ENCODE data around the gene OTULIN.

OTULIN gene

DNA sequence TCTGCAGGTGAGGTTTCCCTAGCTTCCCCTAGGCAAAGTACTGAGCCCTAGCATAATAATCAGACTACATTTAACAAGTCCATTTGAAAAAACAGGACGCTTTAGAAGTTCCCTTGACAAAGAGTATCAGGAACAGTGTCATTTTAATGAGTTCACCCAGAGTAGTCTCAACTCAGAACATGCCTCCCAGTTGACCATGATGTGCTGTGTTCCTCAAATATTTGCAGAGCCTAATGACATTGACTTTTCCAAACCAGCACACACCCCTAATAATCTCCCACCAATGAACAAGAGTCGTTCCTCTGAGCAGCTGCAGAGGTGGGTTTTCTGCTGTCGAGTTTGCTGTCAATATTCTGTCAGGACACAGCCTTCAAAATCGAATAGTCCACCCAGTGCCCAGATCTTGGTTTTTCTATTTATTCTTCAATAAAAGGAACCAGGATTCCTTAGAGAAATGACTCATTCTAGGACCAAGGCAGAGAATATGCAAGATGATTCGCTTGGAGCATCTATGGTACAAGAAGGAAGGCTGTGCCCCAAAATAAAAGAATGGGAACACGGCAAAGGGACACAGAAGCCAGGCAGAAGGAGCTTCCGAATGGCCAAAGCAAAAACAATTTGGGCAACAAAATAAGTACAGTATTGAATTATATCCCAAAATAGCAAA lies 57.6 kb downstream of the OTULIN start:
- DNase-seq (ENCODE audit: low read depth): peak; percentile 43
- TF ChIP-seq, protein P1, sequence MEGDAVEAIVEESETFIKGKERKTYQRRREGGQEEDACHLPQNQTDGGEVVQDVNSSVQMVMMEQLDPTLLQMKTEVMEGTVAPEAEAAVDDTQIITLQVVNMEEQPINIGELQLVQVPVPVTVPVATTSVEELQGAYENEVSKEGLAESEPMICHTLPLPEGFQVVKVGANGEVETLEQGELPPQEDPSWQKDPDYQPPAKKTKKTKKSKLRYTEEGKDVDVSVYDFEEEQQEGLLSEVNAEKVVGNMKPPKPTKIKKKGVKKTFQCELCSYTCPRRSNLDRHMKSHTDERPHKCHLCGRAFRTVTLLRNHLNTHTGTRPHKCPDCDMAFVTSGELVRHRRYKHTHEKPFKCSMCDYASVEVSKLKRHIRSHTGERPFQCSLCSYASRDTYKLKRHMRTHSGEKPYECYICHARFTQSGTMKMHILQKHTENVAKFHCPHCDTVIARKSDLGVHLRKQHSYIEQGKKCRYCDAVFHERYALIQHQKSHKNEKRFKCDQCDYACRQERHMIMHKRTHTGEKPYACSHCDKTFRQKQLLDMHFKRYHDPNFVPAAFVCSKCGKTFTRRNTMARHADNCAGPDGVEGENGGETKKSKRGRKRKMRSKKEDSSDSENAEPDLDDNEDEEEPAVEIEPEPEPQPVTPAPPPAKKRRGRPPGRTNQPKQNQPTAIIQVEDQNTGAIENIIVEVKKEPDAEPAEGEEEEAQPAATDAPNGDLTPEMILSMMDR (conservative IDR thresholded peaks at IDR 0.05; ENCODE audit: control insufficient read depth, insufficient read depth, low read depth, low read length): no peak
- no peak overlapping the region for H3K4me3 ChIP-seq (ENCODE audit: control insufficient read depth, low read depth, low read length)

DNA sequence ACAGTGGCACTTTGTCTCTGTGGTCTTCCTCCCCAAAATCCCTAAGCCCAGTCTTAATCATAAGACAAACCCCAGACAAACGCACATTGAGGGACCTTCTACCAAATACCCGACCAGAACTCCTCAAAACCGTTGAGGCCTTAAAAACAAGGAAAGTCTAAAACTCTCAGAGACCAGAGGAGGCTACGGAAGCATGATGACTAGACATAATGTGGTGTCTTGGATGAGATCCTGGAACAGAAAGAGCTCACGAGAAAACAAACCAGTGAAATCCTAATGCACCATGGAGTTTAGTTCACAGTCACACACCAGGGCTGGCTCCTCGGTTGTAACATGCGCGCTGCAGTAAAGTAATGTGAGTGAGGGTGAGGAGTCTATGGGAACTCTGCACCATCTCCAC lies 58.4 kb downstream of the OTULIN start:
- no peak for DNase-seq (ENCODE audit: low read depth)
- no peak overlapping the region for H3K4me3 ChIP-seq (ENCODE audit: control insufficient read depth, low read depth, low read length)
- TF ChIP-seq, protein P1 (conservative IDR thresholded peaks at IDR 0.05; ENCODE audit: control insufficient read depth, insufficient read depth, low read depth, low read length): no peak

DNA sequence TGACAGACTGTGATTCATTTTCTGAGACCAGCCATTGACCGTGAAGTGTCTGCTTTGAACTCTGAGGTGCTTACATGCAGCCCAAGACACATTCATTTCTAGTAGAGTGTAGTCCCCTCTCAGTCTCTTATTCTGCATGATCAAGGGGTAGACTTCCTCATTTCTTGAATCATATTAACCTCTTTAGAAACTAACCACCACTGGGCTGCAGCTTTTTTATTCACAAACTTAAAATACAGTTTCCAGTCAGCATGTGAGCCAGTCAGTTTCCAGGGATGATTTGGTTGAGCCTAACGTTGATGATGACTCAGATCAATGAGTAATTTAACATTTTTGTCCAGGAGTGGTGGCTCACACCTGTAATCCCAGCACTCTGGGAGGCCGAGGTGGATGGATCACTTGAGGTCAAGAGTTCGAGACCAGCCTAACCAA lies 59.2 kb downstream of the OTULIN start:
- peak; percentile 41 for DNase-seq (ENCODE audit: low read depth)
- no peak overlapping the region for H3K4me3 ChIP-seq (ENCODE audit: control insufficient read depth, low read depth, low read length)
- TF ChIP-seq, protein P1 (conservative IDR thresholded peaks at IDR 0.05; ENCODE audit: control insufficient read depth, insufficient read depth, low read depth, low read length): no peak

DNA sequence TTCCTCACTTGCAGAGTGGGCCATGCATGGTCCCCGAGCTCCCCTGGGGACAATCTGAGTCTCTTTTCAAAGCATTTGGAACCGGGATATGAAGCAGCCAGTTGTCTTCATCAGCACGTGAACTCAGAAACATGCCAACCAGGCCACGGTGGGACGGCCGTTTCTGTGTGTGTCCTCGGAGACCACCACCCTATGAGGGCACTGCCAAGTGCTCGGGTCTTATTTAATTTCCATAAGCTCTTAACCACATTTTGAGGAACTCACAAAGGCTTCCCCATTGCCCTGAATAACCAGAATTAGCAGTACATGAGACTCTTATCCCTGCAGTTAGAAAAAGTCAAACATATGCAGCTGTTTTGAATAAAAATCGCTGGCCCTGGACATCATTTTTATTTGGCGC lies 60.1 kb downstream of the OTULIN start:
- no peak for DNase-seq (ENCODE audit: low read depth)
- no peak overlapping the region for H3K4me3 ChIP-seq (ENCODE audit: control insufficient read depth, low read depth, low read length)
- TF ChIP-seq, protein P1 (conservative IDR thresholded peaks at IDR 0.05; ENCODE audit: control insufficient read depth, insufficient read depth, low read depth, low read length): no peak

DNA sequence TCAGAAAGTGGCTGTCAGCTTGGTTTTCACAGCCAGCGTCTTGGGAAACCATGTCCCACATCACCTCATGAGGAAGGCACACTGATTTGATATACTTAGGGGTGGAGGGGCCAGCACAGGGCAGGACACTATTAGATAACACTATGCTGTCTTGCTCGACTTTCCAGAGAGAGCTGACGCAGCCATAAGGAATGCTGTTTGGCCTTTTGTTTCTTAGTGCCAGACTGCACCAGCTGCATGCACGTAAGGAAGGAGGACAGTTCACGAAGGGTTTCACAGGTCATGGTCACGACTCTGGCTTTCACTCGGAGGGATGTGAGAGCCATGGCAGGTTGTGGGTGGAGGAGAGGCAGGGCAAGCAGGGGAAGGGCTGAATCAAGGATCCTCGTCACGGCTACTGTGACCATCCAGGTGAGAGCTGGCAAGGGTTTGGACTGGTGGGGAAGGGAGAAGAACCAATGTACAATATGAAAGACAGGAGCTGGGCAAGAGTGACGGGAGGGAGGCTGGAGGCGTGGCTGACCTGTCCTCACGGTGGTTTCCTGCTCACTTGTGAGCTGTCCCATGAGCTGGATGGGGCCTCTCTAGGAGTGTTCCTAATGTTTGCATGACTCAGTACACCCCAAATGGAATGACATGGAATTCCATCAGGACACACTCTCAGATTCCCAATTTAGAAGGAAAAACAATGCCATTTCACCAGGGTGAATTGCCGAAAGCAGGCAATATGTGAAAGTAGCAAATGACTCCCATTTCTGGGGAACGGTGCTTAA lies 61.7 kb downstream of the OTULIN start:
- TF ChIP-seq, protein P1 (conservative IDR thresholded peaks at IDR 0.05; ENCODE audit: control insufficient read depth, insufficient read depth, low read depth, low read length): no peak
- no peak for DNase-seq (ENCODE audit: low read depth)
- no peak overlapping the region for H3K4me3 ChIP-seq (ENCODE audit: control insufficient read depth, low read depth, low read length)

DNA sequence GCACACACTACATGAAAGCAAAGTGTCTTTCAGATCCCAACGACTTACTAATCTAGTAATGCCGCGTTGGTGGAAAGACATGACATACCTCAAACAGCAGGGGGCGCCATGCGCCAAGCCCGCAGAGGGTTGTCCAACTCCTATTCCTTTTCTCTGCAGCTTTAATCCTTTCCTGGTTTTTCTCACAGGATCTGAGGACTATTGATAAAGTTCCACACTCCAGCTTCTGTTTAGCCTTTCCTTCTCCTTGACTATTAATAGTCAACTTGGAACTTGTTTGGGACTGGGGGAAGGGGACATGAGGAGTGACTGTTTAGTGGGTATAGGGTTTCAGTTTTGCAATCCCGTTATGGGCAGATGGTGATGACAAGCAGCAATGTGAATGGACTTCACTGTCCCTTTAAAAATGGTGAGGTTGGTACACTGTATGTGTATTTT lies 62.9 kb downstream of the OTULIN start:
- TF ChIP-seq, protein P1 (conservative IDR thresholded peaks at IDR 0.05; ENCODE audit: control insufficient read depth, insufficient read depth, low read depth, low read length): peak; percentile 99
- peak; percentile 84 for DNase-seq (ENCODE audit: low read depth)
- H3K4me3 ChIP-seq (ENCODE audit: control insufficient read depth, low read depth, low read length): no peak overlapping the region

Measured in fibroblast of mammary gland (primary cell).